Body of pancreas (tissue), 4 donors: ENCODE results near the gene LRP8. TPM values are rescaled to one million over a fixed set of nuclear protein-coding genes. Genes with fewer than 3 reads are reported as not detected.
A peak's percentile ranks its signal among the peaks of the same experiment; 100 is the strongest.

Experiments
- ATAC-seq: fragments of 150-250 bp; one replicate; pipeline ENCODE4 v1.9.1; 2016
- DNase-seq, 4 donors: peaks; one replicate each; pipeline ENCODE4 v3.0.0-alpha.2; 2019
- H3K27ac ChIP-seq, 4 donors: fragments of 200-600 bp; sonication (generic); 1 replicate in 3 of 4; 2 replicates in 1 of 4; pipeline versions ENCODE4 v1.5.1 to v1.6.1; 2016 to 2019; ENCODE audit warnings: mild to moderate bottlenecking in 1 of 4, mixed read lengths in 1 of 4, moderate library complexity in 1 of 4
- H3K27me3 ChIP-seq, 2 donors: fragments of 200-600 bp; sonication (generic); one replicate each; pipeline ENCODE4 v1.6.0; 2016; ENCODE audit warnings: mild to moderate bottlenecking in 1 of 2
- H3K36me3 ChIP-seq, 2 donors: fragments of 200-600 bp; sonication (generic); replicated peaks in 1 of 2; 2 replicates each; pipeline ENCODE4 v1.5.1; 2016; ENCODE audit warnings: low read depth in 2 of 2; ENCODE audit not compliant: insufficient read depth in 1 of 2
- H3K4me1 ChIP-seq: fragments of 200-600 bp; sonication (generic); one replicate; pipeline ENCODE4 v1.6.0; 2016
- H3K4me3 ChIP-seq, 2 donors: fragments of 200-600 bp; sonication (generic); 1 replicate in 1 of 2; 2 replicates in 1 of 2; pipeline ENCODE4 v1.5.1; 2016 to 2019
- H3K9me3 ChIP-seq, 3 donors: fragments of 200-600 bp; sonication (generic); 1 replicate in 2 of 3; 2 replicates in 1 of 3; pipeline ENCODE4 v1.5.1; 2016
- POLR2A ChIP-seq, 3 donors: fragments of 450-650 bp; IDR thresholded peaks; one replicate each; pipeline ENCODE4 v1.6.1; 2016; ENCODE audit warnings: antibody characterized with exemption in 3 of 3, mild to moderate bottlenecking in 2 of 3
- WGBS, 2 donors: methylation state at CpG; one replicate each; pipeline ENCODE4 v1.1.5; 2017; 5-methylcytosine and 5-hydroxymethylcytosine counted together
- intact Hi-C: fragments of 100-400 bp; cut with DNase I; formaldehyde crosslinking; loops from one replicate; pipeline ENCODE4 v1.15.1; 2023
- total RNA-seq, 2 donors: library from RNA; depleted of rRNA; stranded (reverse); fragments of >200 nt; gene quantifications; one replicate each; pipeline ENCODE4 v1.1.0, GENCODE V29; 2016
- TF ChIP-seq, protein P1 (sequence below), 7 experiments: fragments of 450-650 bp in 4 of 7; fragments of 200-600 bp in 3 of 7; sonication (generic) in 3 of 7; IDR thresholded peaks; one replicate each; pipeline ENCODE4 v1.5.1; 2016 to 2019; ENCODE audit warnings: antibody characterized with exemption in 7 of 7

LRP8 gene
- total RNA-seq, 2 donors from 2014 or later: 1.3 to 4.2 TPM

DNA sequence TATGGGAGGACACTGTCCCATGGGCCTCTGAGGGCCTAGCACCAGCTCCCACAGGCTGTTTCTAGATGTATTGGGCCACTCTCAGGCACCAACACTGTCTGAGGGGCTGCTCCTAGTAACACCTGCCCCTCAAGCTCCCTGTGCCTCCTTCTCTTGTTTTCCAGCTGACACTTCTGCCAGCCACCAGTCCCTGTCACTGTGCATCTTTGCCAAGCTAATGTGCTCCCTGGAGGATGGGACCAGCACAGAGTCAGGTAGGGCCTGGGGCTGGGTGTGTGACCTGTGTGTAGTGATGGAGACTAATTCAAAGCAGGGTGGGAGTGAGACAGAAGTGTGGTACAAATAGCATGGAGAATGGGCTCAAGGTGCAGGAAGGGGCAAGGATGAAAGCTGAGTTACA is 60.1 kb downstream of the LRP8 start:
- DNase-seq (no peak), ATAC-seq (no peak)
- H3K4me3 ChIP-seq: no peak overlapping the region
- no peak overlapping the region for H3K27ac ChIP-seq
- no peaks in the 10 kb centered on the region for H3K27me3 ChIP-seq
- H3K36me3 ChIP-seq: no peaks in the 10 kb centered on the region
- no peaks in the 10 kb centered on the region for H3K4me1 ChIP-seq
- TF ChIP-seq POLR2A (IDR thresholded peaks at IDR 0.05): no peak
- TF ChIP-seq, protein P1, sequence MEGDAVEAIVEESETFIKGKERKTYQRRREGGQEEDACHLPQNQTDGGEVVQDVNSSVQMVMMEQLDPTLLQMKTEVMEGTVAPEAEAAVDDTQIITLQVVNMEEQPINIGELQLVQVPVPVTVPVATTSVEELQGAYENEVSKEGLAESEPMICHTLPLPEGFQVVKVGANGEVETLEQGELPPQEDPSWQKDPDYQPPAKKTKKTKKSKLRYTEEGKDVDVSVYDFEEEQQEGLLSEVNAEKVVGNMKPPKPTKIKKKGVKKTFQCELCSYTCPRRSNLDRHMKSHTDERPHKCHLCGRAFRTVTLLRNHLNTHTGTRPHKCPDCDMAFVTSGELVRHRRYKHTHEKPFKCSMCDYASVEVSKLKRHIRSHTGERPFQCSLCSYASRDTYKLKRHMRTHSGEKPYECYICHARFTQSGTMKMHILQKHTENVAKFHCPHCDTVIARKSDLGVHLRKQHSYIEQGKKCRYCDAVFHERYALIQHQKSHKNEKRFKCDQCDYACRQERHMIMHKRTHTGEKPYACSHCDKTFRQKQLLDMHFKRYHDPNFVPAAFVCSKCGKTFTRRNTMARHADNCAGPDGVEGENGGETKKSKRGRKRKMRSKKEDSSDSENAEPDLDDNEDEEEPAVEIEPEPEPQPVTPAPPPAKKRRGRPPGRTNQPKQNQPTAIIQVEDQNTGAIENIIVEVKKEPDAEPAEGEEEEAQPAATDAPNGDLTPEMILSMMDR (IDR thresholded peaks at IDR 0.05): no peak
- intact Hi-C loops: no loop called here
- H3K9me3 ChIP-seq: no peaks in the 10 kb centered on the region

DNA sequence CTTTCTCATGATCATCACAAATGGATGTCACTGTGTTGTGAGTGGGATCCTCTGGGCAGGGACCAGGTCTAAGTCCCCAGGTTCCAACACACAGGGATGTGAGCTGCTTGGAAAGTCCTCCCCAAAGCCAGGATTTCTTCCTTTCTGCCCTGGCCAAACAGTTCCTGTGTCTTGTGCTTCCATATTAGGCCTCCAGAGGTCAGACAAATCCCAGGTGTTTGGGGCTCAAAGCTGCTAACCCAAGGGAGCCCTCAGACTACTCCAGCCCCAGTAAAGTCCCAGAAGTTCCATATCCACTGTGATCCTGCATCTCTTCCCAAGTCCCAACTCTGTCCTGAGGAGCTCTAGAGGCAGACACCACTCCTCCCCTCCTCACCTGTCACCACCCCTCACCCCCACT is 61.8 kb downstream of the LRP8 start:
- TF ChIP-seq, protein P1 (IDR thresholded peaks at IDR 0.05): peak in 3 of 7 experiments; percentile 10 to 23 (median 18)
- TF ChIP-seq POLR2A (IDR thresholded peaks at IDR 0.05): no peak
- Histone ChIP-seq H3K36me3 (no peaks in the 10 kb centered on the region), H3K4me3 (no peak overlapping the region), H3K4me1 (no peaks in the 10 kb centered on the region), H3K9me3 (no peaks in the 10 kb centered on the region), H3K27me3 (no peaks in the 10 kb centered on the region), H3K27ac (no peak overlapping the region)
- intact Hi-C loops: no loop called here
- ATAC-seq (no peak), DNase-seq (no peak)

DNA sequence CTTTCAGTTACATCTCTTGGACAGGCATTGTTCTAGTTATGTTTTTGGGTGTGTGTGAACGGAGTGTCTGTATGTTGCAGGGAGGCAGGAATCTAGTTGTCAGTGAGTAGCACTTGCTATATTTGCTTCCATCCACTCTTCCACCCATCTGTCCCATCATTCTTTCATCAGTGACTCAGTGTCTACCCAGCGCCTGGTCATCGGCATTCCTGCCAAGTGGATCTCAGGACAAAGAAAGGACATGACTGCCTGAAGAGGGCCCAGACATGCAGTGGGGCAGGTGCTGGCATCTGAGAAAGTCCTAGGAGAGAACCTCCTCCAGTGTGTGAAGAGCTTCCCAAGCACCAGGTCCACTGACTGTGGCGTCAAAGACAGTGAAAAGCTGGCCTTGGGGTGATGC is 62.3 kb downstream of the LRP8 start:
- DNase-seq: no peak
- H3K4me3 ChIP-seq: no peak overlapping the region
- TF ChIP-seq, protein P1 (IDR thresholded peaks at IDR 0.05): no peak
- no peak for TF ChIP-seq POLR2A (IDR thresholded peaks at IDR 0.05)
- intact Hi-C loops: no loop called here
- no peaks in the 10 kb centered on the region for H3K36me3 ChIP-seq
- H3K27ac ChIP-seq: no peak overlapping the region
- 89 to 90% methylated on average over 4 of the region's 4 CpGs for WGBS, 2 donors
- H3K27me3 ChIP-seq: no peaks in the 10 kb centered on the region
- no peak for ATAC-seq
- no peaks in the 10 kb centered on the region for H3K9me3 ChIP-seq
- H3K4me1 ChIP-seq: no peaks in the 10 kb centered on the region

DNA sequence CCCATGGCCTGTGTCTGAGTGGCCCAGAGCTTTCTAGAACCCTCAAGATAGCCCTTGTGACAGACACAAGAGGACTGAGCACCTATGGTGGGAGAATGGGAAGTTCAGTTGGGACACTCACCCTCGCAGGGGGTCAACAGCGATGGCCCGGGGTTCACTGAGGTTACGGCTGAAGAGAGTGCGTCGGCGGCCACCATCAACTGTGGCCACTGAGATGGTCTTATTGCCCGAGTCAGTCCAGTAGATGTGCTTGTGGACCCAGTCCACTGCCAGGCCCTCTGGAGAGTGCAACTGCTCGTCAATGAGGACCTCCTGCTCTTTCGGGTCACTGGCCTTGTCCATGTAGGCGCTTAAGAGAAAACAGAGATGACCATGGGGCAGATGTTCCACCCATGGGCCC is 63.8 kb downstream of the LRP8 start:
- DNase-seq (no peak), ATAC-seq (no peak)
- TF ChIP-seq, protein P1 (IDR thresholded peaks at IDR 0.05): no peak
- no peak for TF ChIP-seq POLR2A (IDR thresholded peaks at IDR 0.05)
- H3K4me3 ChIP-seq: no peak overlapping the region
- no peaks in the 10 kb centered on the region for H3K36me3 ChIP-seq
- H3K27ac ChIP-seq: no peak overlapping the region
- intact Hi-C loops: no loop called here
- no peaks in the 10 kb centered on the region for H3K4me1 ChIP-seq
- no peaks in the 10 kb centered on the region for H3K9me3 ChIP-seq
- H3K27me3 ChIP-seq: no peaks in the 10 kb centered on the region
- WGBS, 2 donors: 87 to 95% methylated on average over 10 to 11 of the region's 11 CpGs

DNA sequence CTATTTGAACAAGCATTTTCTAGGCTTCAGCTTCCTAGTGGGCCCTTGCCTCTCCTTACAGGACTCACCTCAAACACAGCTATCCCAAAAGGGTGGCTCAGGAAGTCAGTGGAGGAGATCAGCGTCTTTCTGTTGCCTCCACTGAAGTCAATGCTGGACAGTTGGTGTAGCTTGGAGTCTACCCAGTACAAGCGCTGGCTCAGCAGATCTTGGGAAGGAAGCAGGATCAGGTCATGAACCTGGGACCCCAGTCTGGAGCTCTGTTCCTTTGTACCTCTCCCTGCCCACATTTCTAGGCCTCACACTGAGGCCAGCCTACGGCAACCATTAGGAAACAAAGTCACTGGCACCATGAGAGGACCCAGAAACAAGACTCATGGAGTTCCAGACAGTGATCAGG is 65.9 kb downstream of the LRP8 start:
- H3K27ac ChIP-seq: no peak overlapping the region
- H3K36me3 ChIP-seq: no peaks in the 10 kb centered on the region
- intact Hi-C loops: no loop called here
- ATAC-seq: no peak
- WGBS, 2 donors: 95 to 98% methylated on average over 3 of the region's 3 CpGs
- no peak for DNase-seq
- no peak overlapping the region for H3K4me3 ChIP-seq
- TF ChIP-seq, protein P1 (IDR thresholded peaks at IDR 0.05): no peak
- TF ChIP-seq POLR2A (IDR thresholded peaks at IDR 0.05): no peak
- H3K27me3 ChIP-seq: no peaks in the 10 kb centered on the region
- H3K9me3 ChIP-seq: no peaks in the 10 kb centered on the region
- peaks cover 16% of the 10 kb centered on the region for H3K4me1 ChIP-seq
